Muscle of back (tissue), 11 donors: ENCODE data around the gene SPAG9. TPM values are rescaled to one million over a fixed set of nuclear protein-coding genes. Genes with fewer than 3 reads are reported as not detected.
"Not testable (repeated sequence)": the region's sequence is repeated elsewhere in the genome, so short reads cannot be mapped to it uniquely, and the experiment has no call there.

ENCODE experiments used
- DNase-seq, 3 donors: peaks; one replicate each; pipeline versions ENCODE4 v3.0.0 to v3.0.0-alpha.2; 2013
- polyA plus RNA-seq, 10 donors: library from polyadenylated mRNA; unstranded; fragments of 120-200 nt; gene quantifications; one replicate each; pipeline ENCODE4 v1.2.1, GENCODE V29; 2013; ENCODE audit not compliant: insufficient read length in 10 of 10

The SPAG9 gene
- polyA plus RNA-seq, 10 donors: 62.0 to 97.6 (median 73.8) TPM

- DNase-seq: no peak
These were observed 22.8 kb downstream of the SPAG9 start for GRCh38 chr17:51097708-51098446.

- DNase-seq: no peak
These were observed 29.0 kb downstream of the SPAG9 start for GRCh38 chr17:51091635-51092034.

DNA sequence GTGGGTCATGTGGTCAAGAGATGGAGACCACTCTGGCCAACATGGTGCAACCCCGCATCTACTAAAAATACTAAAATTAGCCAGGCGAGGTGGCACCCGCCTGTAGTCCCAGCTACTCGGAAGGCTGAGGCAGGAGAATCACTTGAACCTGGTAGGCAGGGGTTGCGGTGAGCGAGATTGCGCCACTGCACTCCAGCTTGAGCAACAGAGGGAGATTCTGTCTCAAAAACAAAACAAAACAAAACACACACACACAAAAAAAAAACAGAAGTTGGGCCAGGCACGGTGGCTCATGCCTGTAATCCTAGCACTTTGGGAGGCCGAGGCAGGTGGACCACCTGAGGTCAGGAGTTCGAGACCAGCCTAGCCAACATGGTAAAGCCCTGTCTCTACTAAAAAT lies 31.8 kb downstream of the SPAG9 start:
- DNase-seq: not testable (repeated sequence)

- no peak for DNase-seq
These were observed 32.4 kb downstream of the SPAG9 start for GRCh38 chr17:51088287-51088686.

- no peak for DNase-seq
These were observed 33.5 kb downstream of the SPAG9 start for GRCh38 chr17:51087072-51087757.

GRCh38 chr17:51085150-51085805 lies 35.4 kb downstream of the SPAG9 start:
- no peak for DNase-seq

GRCh38 chr17:51083981-51084380 lies 36.7 kb downstream of the SPAG9 start:
- no peak for DNase-seq

DNA sequence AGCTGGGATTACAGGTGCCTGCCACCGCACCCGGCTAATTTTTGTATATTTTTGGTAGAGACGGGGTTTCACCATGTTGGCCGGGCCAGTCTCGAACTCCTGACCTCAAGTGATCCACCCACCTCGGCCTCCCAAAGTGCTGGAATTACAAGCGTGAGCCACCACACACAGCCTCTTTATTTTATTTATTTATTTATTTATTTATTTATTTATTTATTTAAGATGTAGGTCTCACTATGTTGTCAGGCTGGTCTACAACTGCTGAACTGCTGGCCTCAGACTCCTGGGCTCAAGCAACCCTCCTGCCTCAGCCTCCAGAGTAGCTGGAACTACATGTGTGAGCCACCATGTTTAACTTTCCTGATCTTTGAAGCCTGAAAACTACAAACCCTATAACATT lies 37.3 kb downstream of the SPAG9 start:
- not testable (repeated sequence) for DNase-seq

DNA sequence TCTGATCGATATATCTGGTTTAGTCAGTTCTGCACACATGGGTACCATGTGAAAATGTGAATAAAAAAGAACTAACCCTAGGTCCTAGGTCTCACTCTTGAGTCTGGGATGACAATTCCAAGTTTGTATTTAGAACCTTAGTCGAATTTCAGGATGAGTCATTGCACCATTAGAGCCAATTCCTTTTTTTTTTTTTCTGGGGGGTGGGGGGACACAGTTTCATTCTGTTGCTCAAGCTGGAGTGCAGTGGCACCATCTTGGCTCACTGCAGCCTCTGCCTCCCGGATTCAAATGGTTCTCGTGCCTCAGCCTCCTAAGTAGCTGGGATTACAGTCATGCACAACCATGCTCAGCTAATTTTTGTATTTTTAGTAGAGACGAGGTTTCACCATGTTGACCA lies 41.6 kb downstream of the SPAG9 start:
- no peak for DNase-seq

DNA sequence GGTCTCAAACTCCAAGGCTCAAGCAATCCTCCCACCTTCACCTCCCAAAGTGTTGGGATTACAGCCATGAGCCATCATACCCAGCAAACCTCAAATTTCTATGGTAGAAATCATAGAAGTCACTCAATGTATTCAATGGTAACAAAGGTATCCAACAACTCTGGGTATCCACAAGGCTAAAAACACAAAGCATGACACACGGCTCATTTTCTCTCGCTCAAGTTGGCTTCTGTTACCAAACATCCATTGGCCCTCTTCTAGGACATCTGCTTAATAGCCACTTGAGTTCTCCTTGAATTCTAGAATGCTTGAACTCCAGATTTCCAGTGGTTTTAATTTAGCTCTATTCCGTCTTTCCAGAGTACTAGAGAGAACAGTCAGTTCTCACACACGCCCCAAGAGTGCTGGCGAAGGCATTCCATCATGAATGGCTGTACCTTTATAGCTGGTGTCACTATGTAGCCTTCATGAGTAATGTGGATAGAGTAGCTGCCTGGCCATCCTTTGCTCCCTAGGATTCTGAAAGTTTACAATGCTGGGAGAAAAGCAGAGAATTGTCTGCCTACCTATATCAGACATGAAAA lies 42.6 kb downstream of the SPAG9 start:
- DNase-seq: no peak

- DNase-seq: no peak
These were observed 43.8 kb downstream of the SPAG9 start for GRCh38 chr17:51076821-51077220.

DNA sequence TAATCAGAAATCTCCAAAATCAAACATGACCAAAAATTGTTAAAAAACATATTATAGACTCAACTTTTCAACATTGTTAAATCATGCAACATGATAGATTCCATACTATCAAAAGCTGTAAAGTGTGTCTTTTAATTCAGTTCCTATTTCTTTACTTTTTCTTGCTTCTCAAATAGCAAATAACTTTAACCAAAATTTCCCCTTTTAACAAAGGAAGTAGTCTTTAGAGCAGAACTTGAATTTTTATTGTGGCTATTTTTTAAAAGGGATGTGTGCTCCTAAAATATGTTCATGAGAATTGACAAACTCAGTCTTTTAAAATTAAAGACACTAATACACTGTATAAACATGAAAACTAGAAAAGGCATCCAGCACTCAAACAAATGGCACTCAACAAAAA lies 49.1 kb downstream of the SPAG9 start:
- DNase-seq: no peak

GRCh38 chr17:51065466-51065865 lies 55.2 kb downstream of the SPAG9 start:
- no peak for DNase-seq

DNA sequence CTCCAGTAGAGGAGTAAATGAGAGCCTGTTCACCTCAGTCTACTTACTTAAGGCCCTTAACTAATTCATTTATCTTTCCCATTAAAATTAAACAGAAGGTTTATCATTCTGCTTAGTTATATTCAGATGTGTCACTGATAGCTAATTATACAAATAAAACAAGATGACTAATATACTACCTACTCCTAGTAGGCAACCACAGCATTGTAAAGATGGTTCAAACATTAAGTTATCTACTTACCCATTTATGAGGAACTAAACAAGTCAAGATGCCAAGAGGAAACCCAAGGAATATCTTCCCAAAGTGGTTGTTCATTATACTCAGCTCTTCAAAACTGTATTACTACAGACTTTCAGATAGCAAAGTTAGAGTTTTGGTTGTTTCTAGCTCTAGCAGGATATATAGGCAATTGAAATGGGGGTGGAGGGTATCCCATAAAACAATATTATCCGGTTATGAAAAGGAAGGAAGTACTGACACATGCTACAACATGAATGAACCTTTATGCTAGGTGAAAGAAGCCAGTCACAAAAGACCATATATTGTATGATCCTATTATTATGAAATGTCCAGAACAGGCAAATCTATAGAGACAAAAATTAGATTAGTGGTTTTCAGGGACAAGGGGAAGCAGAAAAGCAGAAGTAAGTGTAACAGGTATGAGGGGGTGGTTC lies 56.5 kb downstream of the SPAG9 start:
- DNase-seq: no peak

DNA sequence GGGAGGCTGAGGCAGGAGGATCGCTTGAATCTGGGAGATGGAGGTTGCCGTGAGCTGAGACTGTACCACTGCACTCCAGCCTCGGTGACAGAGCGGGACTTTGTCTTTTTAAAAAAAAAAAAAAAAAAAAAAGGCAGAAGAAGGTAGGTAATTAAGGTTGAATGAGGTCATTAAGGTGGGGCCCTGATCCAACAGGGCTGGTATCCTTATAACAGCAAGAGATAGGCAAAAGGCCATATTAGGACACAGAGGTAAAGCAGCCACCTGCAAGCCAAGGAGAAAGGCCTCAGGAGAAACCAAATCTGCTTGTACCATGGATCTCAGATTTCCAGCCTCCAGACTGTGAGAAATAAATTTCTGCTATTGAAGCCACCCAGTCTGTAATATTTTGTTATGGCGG lies 60.3 kb downstream of the SPAG9 start:
- DNase-seq: no peak

GRCh38 chr17:51059781-51060180 lies 60.9 kb downstream of the SPAG9 start:
- no peak for DNase-seq

- no peak for DNase-seq
These were observed 63.1 kb downstream of the SPAG9 start for GRCh38 chr17:51057534-51057933.

GRCh38 chr17:51056813-51057510 lies 63.7 kb downstream of the SPAG9 start:
- peak; percentile 59 to 79 (median 76) for DNase-seq

DNA sequence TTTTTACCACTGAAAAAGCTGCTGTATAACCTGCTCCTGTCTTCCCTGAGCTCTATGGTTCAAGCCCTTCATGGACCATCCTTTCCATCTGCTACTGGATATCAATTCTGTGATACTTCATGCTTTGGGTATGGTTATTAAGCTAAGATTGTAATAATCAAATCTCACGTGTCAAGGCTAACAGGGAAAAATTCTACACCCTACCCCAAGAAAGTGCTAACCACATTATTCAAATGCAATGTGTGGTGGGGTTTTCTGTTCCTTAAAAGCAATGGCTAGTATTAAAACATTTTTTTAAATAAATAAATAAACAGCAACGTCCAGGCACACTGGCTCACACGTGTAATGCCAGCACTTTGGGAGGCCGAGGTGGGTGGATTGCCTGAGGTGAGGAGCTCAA lies 65.9 kb downstream of the SPAG9 start:
- no peak for DNase-seq

DNA sequence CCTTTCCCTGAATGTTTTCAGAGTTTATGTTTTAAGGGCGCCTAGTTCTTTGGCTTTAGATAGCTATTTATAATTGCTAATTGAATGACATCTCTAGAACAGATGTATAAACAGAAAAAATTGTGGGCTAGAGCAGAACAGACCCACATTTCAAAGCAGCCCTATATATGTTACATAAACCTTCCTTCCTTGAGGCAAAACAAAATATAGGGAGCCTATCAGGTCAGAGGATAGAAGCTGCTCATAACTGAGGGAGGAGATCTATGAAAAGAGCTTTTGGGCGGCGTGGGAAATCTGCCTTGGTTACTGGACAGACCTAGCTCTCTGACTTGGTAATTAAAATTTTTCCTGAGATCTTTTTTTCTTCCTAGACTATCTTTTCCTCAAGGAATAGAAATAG lies 68.4 kb downstream of the SPAG9 start:
- DNase-seq: no peak

GRCh38 chr17:51050291-51051033 lies 70.2 kb downstream of the SPAG9 start:
- DNase-seq: no peak
